Endothelial cell (in vitro differentiated cells): ENCODE measurements around the gene VPS16. TPM values are rescaled to one million over a fixed set of nuclear protein-coding genes. Genes with fewer than 3 reads are reported as not detected.

ENCODE experiments used
- DNase-seq: peaks from one replicate; pipeline ENCODE4 v3.0.0; 2021; ENCODE audit warnings: low spot score
- H3K27ac Mint-ChIP-seq: one replicate; pipeline ENCODE4 v1.8.0; 2021; ENCODE audit warnings: mixed read lengths, inconsistent platforms; ENCODE audit not compliant: unreplicated experiment
- H3K27me3 Mint-ChIP-seq: one replicate; pipeline ENCODE4 v1.8.0; 2021; ENCODE audit warnings: mild to moderate bottlenecking, moderate library complexity, mixed read lengths, inconsistent platforms; ENCODE audit not compliant: unreplicated experiment
- H3K36me3 Mint-ChIP-seq: one replicate; pipeline ENCODE4 v1.8.0; 2021; ENCODE audit warnings: mild to moderate bottlenecking, low read depth, mixed read lengths, inconsistent platforms; ENCODE audit not compliant: unreplicated experiment
- H3K4me1 Mint-ChIP-seq: one replicate; pipeline ENCODE4 v1.8.0; 2021; ENCODE audit warnings: mild to moderate bottlenecking, mixed read lengths, inconsistent platforms; ENCODE audit not compliant: unreplicated experiment
- H3K4me3 Mint-ChIP-seq: one replicate; pipeline ENCODE4 v1.8.0; 2021; ENCODE audit warnings: mild to moderate bottlenecking, mixed read lengths, inconsistent platforms; ENCODE audit not compliant: unreplicated experiment
- H3K9me3 Mint-ChIP-seq: one replicate; pipeline ENCODE4 v1.8.0; 2021; ENCODE audit warnings: mixed read lengths, inconsistent platforms; ENCODE audit not compliant: unreplicated experiment
- total RNA-seq: library from RNA; stranded (reverse); fragmentation: NEBNext Ultra II Directional; extraction: Animal tissue kit (Norgen Biotek cat#: 25700); gene quantifications from one replicate; pipeline ENCODE4 v1.2.1, GENCODE V29; 2021; ENCODE audit not compliant: unreplicated experiment
- TF ChIP-seq, protein P1 (sequence below): fragments of 200-600 bp; sonication (generic); IDR thresholded peaks from one replicate; pipeline ENCODE4 v1.5.0; 2021; ENCODE audit warnings: antibody characterized with exemption; ENCODE audit not compliant: unreplicated experiment

Gene VPS16
- total RNA-seq, 1 donor from 2014 or later: 43.3 TPM

DNA sequence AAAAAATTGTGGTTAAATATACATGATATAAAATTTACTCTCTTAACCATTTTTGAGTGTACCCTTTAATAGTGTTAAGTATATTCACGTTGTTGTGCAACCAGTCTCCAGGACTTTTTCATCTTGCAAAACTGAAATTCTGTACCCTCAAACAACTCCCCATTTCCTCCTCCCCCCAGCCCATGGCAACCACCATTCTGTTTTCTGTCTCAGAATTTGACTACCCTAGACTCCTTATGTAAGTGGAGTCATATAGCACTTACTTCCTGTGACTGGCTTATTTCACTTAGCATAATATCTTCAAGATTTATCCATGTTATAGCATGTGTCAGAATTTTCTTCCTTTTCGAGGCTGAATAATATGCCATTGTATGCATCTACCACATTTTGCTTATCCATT is 5.1 kb downstream of the VPS16 start:
- TF ChIP-seq, protein P1, sequence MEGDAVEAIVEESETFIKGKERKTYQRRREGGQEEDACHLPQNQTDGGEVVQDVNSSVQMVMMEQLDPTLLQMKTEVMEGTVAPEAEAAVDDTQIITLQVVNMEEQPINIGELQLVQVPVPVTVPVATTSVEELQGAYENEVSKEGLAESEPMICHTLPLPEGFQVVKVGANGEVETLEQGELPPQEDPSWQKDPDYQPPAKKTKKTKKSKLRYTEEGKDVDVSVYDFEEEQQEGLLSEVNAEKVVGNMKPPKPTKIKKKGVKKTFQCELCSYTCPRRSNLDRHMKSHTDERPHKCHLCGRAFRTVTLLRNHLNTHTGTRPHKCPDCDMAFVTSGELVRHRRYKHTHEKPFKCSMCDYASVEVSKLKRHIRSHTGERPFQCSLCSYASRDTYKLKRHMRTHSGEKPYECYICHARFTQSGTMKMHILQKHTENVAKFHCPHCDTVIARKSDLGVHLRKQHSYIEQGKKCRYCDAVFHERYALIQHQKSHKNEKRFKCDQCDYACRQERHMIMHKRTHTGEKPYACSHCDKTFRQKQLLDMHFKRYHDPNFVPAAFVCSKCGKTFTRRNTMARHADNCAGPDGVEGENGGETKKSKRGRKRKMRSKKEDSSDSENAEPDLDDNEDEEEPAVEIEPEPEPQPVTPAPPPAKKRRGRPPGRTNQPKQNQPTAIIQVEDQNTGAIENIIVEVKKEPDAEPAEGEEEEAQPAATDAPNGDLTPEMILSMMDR: no peak
- H3K4me3 Mint-ChIP-seq: no peak overlapping the region
- peaks cover 6% of the 10 kb centered on the region for H3K27me3 Mint-ChIP-seq
- peaks cover 4% of the 10 kb centered on the region for H3K4me1 Mint-ChIP-seq
- H3K36me3 Mint-ChIP-seq: peaks cover 4% of the 10 kb centered on the region
- H3K27ac Mint-ChIP-seq: no peak overlapping the region
- no peaks in the 10 kb centered on the region for H3K9me3 Mint-ChIP-seq
- no peak for DNase-seq

DNA sequence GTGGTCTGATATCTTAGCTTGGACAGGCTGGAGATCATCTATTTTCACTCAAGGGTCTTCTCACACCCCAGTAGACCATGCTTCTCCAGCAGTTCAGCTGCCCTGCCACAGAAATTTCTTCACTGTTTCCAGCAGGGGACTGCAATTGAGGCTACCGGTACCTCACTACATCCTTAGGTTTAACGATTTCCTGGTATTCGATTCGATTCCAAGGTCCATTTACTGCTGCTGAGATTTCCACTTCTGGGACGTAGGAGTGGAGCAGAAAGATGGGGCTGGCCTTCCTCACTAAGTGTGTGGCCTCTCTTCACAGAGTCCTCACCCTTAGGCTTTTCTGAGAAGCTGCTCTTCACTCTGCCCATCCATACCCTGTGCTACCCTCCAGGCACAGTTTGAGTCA is 6.2 kb downstream of the VPS16 start:
- Mint-ChIP-seq H3K27ac (no peak overlapping the region), H3K9me3 (no peaks in the 10 kb centered on the region), H3K4me3 (no peak overlapping the region), H3K36me3 (no peaks in the 10 kb centered on the region), H3K27me3 (peaks cover 3% of the 10 kb centered on the region), H3K4me1 (no peaks in the 10 kb centered on the region)
- TF ChIP-seq, protein P1: no peak
- no peak for DNase-seq

DNA sequence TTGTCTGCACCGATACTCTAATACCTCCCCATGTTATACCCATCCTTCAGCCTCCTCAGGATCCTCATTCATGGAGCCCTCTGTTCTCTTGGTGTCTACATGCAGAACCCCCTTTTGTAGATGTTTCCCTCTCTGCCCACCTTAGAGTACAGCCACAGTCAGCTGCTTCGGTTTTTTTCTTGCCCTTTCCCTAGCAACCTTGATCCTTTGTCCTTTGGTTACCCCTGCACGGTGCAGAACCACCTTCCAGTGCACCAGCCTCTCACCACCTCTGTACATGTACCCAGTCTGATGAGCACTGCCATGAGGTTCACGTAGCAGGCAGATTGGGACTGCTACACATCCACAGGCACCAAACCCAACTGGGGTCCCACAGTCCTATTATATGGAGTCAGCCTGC is 7.3 kb downstream of the VPS16 start:
- no peak overlapping the region for H3K4me3 Mint-ChIP-seq
- H3K27ac Mint-ChIP-seq: no peak overlapping the region
- no peak for DNase-seq
- TF ChIP-seq, protein P1: no peak
- H3K9me3 Mint-ChIP-seq: no peaks in the 10 kb centered on the region
- H3K4me1 Mint-ChIP-seq: no peaks in the 10 kb centered on the region
- peaks cover 3% of the 10 kb centered on the region for H3K27me3 Mint-ChIP-seq
- H3K36me3 Mint-ChIP-seq: no peaks in the 10 kb centered on the region

DNA sequence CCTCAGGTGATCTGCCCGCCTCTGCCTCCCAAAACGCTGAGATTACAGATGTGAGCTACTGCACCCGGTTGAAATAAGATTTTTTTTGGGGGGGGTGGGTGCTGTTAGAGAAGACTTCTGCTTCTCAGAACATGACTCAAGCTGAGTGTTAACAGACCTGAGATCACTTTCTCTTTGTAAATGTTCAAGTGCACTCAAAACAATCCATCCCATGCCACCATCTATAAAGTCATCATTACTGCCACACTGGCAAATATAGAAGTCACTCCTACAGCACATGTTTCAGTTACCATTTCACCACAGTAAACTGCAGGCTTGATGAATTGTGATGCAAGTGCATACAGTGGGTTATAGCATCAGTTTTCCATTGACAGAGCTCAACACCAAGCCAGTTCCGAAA is 9.0 kb downstream of the VPS16 start:
- peaks cover 3% of the 10 kb centered on the region for H3K27me3 Mint-ChIP-seq
- no peak overlapping the region for H3K27ac Mint-ChIP-seq
- TF ChIP-seq, protein P1: no peak
- H3K9me3 Mint-ChIP-seq: no peaks in the 10 kb centered on the region
- H3K4me1 Mint-ChIP-seq: no peaks in the 10 kb centered on the region
- no peak overlapping the region for H3K4me3 Mint-ChIP-seq
- no peak for DNase-seq
- H3K36me3 Mint-ChIP-seq: no peaks in the 10 kb centered on the region

DNA sequence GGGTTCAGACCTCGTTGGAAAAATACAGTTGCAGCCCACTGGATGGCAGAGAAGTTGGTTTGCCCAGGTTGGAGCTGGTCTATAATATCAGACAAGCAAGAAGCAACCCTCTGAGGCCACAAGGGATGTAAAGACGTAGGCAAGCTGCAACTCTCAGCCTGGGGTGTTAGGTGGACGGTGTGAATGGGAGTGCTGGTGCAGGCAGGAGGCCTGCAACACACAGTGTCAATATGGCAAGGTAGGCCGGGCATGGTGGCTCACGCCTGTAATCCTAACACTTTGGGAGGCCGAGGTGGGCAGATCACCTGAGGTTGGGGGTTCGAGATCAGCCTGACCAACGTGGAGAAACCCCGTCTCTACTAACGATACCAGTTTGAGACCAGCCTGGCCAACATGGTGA is 10.5 kb downstream of the VPS16 start:
- Mint-ChIP-seq H3K27me3 (no peaks in the 10 kb centered on the region), H3K36me3 (no peaks in the 10 kb centered on the region), H3K27ac (no peak overlapping the region), H3K4me1 (no peaks in the 10 kb centered on the region), H3K4me3 (no peak overlapping the region), H3K9me3 (no peaks in the 10 kb centered on the region)
- no peak for DNase-seq
- TF ChIP-seq, protein P1: no peak
